ENCODE results near the gene PAM.

DNA sequence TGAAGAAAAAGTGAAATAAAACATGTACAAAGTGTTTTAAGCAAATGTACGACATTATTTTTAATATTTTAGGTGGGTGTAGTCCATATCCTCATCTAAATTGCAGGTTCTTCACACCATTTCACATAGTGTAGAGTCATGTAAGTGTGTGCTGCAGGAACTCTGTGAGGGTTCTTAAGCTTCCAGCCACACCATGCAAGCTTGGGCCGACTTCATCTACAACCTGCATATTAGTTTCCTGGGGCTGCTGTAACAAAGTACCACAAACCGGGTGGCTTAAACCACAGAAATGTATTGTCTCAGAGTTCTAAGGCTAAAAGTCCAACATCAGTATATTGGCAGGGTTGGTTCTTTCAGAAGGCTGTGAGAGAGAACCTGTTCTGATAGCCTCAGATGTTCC is 10.2 kb downstream of the PAM start:
- TF ChIP-seq POLR2A (IDR thresholded peaks at IDR 0.05) (no peak), EP300 (IDR thresholded peaks at IDR 0.05) (no peak)
- TF ChIP-seq, protein P1, sequence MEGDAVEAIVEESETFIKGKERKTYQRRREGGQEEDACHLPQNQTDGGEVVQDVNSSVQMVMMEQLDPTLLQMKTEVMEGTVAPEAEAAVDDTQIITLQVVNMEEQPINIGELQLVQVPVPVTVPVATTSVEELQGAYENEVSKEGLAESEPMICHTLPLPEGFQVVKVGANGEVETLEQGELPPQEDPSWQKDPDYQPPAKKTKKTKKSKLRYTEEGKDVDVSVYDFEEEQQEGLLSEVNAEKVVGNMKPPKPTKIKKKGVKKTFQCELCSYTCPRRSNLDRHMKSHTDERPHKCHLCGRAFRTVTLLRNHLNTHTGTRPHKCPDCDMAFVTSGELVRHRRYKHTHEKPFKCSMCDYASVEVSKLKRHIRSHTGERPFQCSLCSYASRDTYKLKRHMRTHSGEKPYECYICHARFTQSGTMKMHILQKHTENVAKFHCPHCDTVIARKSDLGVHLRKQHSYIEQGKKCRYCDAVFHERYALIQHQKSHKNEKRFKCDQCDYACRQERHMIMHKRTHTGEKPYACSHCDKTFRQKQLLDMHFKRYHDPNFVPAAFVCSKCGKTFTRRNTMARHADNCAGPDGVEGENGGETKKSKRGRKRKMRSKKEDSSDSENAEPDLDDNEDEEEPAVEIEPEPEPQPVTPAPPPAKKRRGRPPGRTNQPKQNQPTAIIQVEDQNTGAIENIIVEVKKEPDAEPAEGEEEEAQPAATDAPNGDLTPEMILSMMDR (IDR thresholded peaks at IDR 0.05): no peak
